ENCODE results near the gene LMLN. TPM values are rescaled to one million over a fixed set of nuclear protein-coding genes. Genes with fewer than 3 reads are reported as not detected.

The LMLN gene
- total RNA-seq, 1 experiment from 2014 or later, result 17.4 TPM

DNA sequence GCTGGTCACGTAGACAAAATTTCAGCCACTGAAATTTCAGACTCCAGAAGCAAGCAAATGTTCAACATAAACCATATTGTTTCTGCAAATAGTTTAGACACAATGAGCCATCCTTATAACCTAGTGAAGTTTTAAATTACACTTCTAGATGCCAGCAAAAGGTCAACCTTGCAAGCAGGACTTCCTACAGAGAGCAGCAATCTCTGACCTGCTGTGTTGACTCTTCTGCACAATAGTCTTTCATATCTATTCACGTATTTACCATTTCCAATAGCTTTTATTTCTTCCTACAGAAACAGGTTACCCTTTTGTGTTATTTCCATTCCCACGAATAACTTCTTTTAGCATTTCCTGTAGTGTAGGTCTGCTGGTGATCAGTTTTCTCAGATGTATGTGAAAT is 10.6 kb downstream of the LMLN start:
- ChIA-PET CTCF (no interaction called here), POLR2A (ENCODE audit: low non-redundant PET) (no interaction called here)
- peaks cover 6% of the 10 kb centered on the region for H3K9me3 ChIP-seq (ENCODE audit: low read depth, low read length, poor library complexity, severe bottlenecking)
- no TSS peak for BruUV-seq (replicated peaks)
- H3K4me3 ChIP-seq (ENCODE audit: low read depth, low read length, poor library complexity, severe bottlenecking), result no peak overlapping the region
- intact Hi-C loops (cut with micrococcal nuclease; ENCODE audit: unreplicated experiment), result no loop called here
- H3K4me1 ChIP-seq (ENCODE audit: insufficient read depth, low read length, poor library complexity, severe bottlenecking), result no peaks in the 10 kb centered on the region
- no peaks in the 10 kb centered on the region for H3K27me3 ChIP-seq (replicated peaks; ENCODE audit: insufficient read depth, low read depth, low read length, poor library complexity)
- TF ChIP-seq, protein P1, sequence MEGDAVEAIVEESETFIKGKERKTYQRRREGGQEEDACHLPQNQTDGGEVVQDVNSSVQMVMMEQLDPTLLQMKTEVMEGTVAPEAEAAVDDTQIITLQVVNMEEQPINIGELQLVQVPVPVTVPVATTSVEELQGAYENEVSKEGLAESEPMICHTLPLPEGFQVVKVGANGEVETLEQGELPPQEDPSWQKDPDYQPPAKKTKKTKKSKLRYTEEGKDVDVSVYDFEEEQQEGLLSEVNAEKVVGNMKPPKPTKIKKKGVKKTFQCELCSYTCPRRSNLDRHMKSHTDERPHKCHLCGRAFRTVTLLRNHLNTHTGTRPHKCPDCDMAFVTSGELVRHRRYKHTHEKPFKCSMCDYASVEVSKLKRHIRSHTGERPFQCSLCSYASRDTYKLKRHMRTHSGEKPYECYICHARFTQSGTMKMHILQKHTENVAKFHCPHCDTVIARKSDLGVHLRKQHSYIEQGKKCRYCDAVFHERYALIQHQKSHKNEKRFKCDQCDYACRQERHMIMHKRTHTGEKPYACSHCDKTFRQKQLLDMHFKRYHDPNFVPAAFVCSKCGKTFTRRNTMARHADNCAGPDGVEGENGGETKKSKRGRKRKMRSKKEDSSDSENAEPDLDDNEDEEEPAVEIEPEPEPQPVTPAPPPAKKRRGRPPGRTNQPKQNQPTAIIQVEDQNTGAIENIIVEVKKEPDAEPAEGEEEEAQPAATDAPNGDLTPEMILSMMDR (conservative IDR thresholded peaks at IDR 0.05; ENCODE audit: low read depth, low read length), result no peak
- no peak for TF ChIP-seq EZH2 (IDR thresholded peaks at IDR 0.05; ENCODE audit: borderline replicate concordance, low read depth, low read length, poor library complexity, severe bottlenecking)
- no peak for DNase-seq (ENCODE audit: low spot score)
- no peak overlapping the region for H3K27ac ChIP-seq (ENCODE audit: low read depth, low read length, poor library complexity, severe bottlenecking)
- no peaks in the 10 kb centered on the region for H3K36me3 ChIP-seq (ENCODE audit: insufficient read depth, low read length, poor library complexity, severe bottlenecking)

GRCh38 chr3:197974016-197974415 is 14.0 kb downstream of the LMLN start:
- POLR2A ChIA-PET (ENCODE audit: low non-redundant PET), result no interaction called here
- Histone ChIP-seq H3K4me3 (ENCODE audit: low read depth, low read length, poor library complexity, severe bottlenecking) (no peak overlapping the region), H3K27me3 (replicated peaks; ENCODE audit: insufficient read depth, low read depth, low read length, poor library complexity) (no peaks in the 10 kb centered on the region), H3K27ac (ENCODE audit: low read depth, low read length, poor library complexity, severe bottlenecking) (no peak overlapping the region), H3K4me1 (ENCODE audit: insufficient read depth, low read length, poor library complexity, severe bottlenecking) (no peaks in the 10 kb centered on the region), H3K9me3 (ENCODE audit: low read depth, low read length, poor library complexity, severe bottlenecking) (no peaks in the 10 kb centered on the region), H3K36me3 (ENCODE audit: insufficient read depth, low read length, poor library complexity, severe bottlenecking) (peaks cover 10% of the 10 kb centered on the region)
- no peak for TF ChIP-seq EZH2 (IDR thresholded peaks at IDR 0.05; ENCODE audit: borderline replicate concordance, low read depth, low read length, poor library complexity, severe bottlenecking)
- TF ChIP-seq, protein P1 (conservative IDR thresholded peaks at IDR 0.05; ENCODE audit: low read depth, low read length), result no peak
- DNase-seq (ENCODE audit: low spot score), result no peak
- CTCF ChIA-PET, result no interaction called here
- intact Hi-C loops (cut with micrococcal nuclease; ENCODE audit: unreplicated experiment), result no loop called here
- BruUV-seq (replicated peaks), result no TSS peak

DNA sequence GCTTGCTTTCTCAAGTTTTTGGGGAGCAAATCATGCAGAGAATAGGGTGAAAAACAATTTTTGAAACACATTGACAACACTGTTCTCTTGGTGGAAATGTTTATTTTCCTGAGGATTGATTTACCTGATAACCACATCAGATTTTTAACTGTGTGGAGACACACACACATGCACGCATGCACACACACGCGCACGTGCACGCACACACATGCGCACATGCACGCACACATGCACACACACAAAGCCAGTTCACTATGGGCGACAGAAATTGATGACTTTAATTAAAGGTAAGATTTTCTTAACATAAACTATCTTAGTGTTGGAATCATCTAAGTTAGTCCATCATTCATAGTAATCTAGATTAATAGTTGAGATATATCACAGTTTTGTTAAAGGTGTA is 15.3 kb downstream of the LMLN start:
- peaks cover 10% of the 10 kb centered on the region for H3K36me3 ChIP-seq (ENCODE audit: insufficient read depth, low read length, poor library complexity, severe bottlenecking)
- no peaks in the 10 kb centered on the region for H3K9me3 ChIP-seq (ENCODE audit: low read depth, low read length, poor library complexity, severe bottlenecking)
- H3K27me3 ChIP-seq (replicated peaks; ENCODE audit: insufficient read depth, low read depth, low read length, poor library complexity), result no peaks in the 10 kb centered on the region
- no TSS peak for BruUV-seq (replicated peaks)
- ChIA-PET POLR2A (ENCODE audit: low non-redundant PET) (no interaction called here), CTCF (no interaction called here)
- no peak overlapping the region for H3K4me3 ChIP-seq (ENCODE audit: low read depth, low read length, poor library complexity, severe bottlenecking)
- DNase-seq (ENCODE audit: low spot score), result no peak
- H3K27ac ChIP-seq (ENCODE audit: low read depth, low read length, poor library complexity, severe bottlenecking), result no peak overlapping the region
- intact Hi-C loops (cut with micrococcal nuclease; ENCODE audit: unreplicated experiment), result no loop called here
- no peaks in the 10 kb centered on the region for H3K4me1 ChIP-seq (ENCODE audit: insufficient read depth, low read length, poor library complexity, severe bottlenecking)
- TF ChIP-seq EZH2 (IDR thresholded peaks at IDR 0.05; ENCODE audit: borderline replicate concordance, low read depth, low read length, poor library complexity, severe bottlenecking), result no peak
- TF ChIP-seq, protein P1 (conservative IDR thresholded peaks at IDR 0.05; ENCODE audit: low read depth, low read length), result no peak

Data from A673 (cell line).